Immature natural killer cell (primary cell): ENCODE data around the gene GALNT18. TPM values are rescaled to one million over a fixed set of nuclear protein-coding genes. Genes with fewer than 3 reads are reported as not detected.

Source experiments
- DNase-seq, 3 donors: peaks; one replicate each; pipeline ENCODE4 v3.0.0; 2022; ENCODE audit warnings: mixed read lengths in 1 of 3
- H3K27ac Mint-ChIP-seq, 6 donors: one replicate each; pipeline ENCODE4 v1.8.0; 2020; ENCODE audit warnings: mixed read lengths in 6 of 6, mild to moderate bottlenecking in 5 of 6, inconsistent platforms in 4 of 6, moderate library complexity in 3 of 6
- H3K27me3 Mint-ChIP-seq, 3 donors: one replicate each; pipeline ENCODE4 v1.8.0; 2020 to 2021; ENCODE audit warnings: low read depth in 3 of 3, mild to moderate bottlenecking in 3 of 3, mixed read lengths in 3 of 3, moderate library complexity in 3 of 3, inconsistent platforms in 1 of 3
- H3K36me3 Mint-ChIP-seq, 3 donors: one replicate each; pipeline ENCODE4 v1.8.0; 2020; ENCODE audit warnings: mixed read lengths in 3 of 3, inconsistent platforms in 2 of 3, mild to moderate bottlenecking in 2 of 3
- H3K4me1 Mint-ChIP-seq, 2 donors: one replicate each; pipeline ENCODE4 v1.8.0; 2020; ENCODE audit warnings: inconsistent platforms in 2 of 2, mild to moderate bottlenecking in 2 of 2, mixed read lengths in 2 of 2, moderate library complexity in 1 of 2
- H3K4me3 Mint-ChIP-seq, 5 donors: one replicate each; pipeline ENCODE4 v1.8.0; 2020; ENCODE audit warnings: mild to moderate bottlenecking in 5 of 5, mixed read lengths in 5 of 5, inconsistent platforms in 3 of 5, moderate library complexity in 3 of 5
- H3K9me3 Mint-ChIP-seq, 6 donors: one replicate each; pipeline ENCODE4 v1.8.0; 2020; ENCODE audit warnings: mild to moderate bottlenecking in 6 of 6, mixed read lengths in 6 of 6, inconsistent platforms in 4 of 6, moderate library complexity in 3 of 6
- polyA plus RNA-seq, 3 donors: library from polyadenylated mRNA; unstranded; fragments of 300-500 nt; fragmentation: Illumina TruSeq; gene quantifications; one replicate each; pipeline ENCODE4 v1.2.3, GENCODE V29; 2021

GALNT18 gene
- under 1 TPM in 2 of 3 donors, not detected in 1; 0.10 to 0.93 TPM for polyA plus RNA-seq

DNA sequence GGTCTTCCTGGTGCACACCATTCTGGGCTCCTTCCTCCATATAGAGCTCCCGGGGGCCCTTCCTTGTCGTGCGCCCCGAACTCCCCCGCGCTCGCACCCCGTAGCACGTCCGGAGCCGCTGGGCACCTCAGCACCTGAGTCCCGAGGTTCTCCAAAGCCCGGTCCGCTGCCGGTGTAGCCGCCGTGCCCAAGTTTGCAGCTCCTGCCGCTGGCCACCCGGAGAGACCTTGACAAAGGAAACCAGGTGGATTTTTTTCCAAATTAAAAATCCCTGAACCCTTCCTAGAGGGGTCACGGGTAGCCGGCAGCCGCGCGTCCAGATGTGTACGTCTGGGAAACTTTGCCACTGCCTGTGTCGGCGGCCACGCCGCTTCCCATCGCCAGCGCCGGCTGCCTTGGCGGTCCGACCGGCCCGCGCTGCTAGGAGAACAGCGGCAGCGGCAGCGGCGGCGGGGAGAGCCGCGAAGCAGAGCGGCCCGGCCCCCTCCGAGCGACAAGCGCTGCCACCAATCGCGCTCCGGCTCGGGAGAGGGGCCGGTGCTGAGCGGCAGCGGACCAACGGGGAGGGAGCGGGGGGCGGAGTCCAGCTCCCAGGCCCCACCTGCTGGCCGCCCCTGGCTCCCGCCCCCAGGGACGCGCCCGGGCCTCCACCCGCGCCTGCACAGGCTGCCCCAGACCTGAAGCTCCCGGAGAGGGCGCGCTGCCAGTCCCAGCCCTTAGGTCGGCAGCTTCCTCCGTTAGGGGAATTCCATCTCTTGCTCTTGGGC is at the start of gene GALNT18:
Gene GALNT18 (minus strand): TSS at position 433 of the 767 bp plus-strand sequence.
- H3K4me1 Mint-ChIP-seq, result peaks cover 0 to 17% of the 10 kb centered on the region in 2 donors
- peak; percentile 76 to 86 (median 84) for DNase-seq
- peak within 1 kb of the TSS; percentile 77 to 87 (median 84) for H3K4me3 Mint-ChIP-seq
- H3K36me3 Mint-ChIP-seq, result peaks cover 0 to 4% (median 4%) of the 10 kb centered on the region in 3 donors
- peaks cover 11 to 14% (median 11%) of the 10 kb centered on the region in 3 donors for H3K27me3 Mint-ChIP-seq
- no peaks in the 10 kb centered on the region for H3K9me3 Mint-ChIP-seq
- H3K27ac Mint-ChIP-seq, result no peak within 1 kb of the TSS

GRCh38 chr11:11670574-11670973 is 48.8 kb upstream of the GALNT18 start:
- H3K4me3 Mint-ChIP-seq, result no peak overlapping the region
- H3K36me3 Mint-ChIP-seq, result no peaks in the 10 kb centered on the region
- no peaks in the 10 kb centered on the region for H3K9me3 Mint-ChIP-seq
- H3K27me3 Mint-ChIP-seq, result peaks cover 0 to 8% (median 0%) of the 10 kb centered on the region in 3 donors
- no peak for DNase-seq
- H3K27ac Mint-ChIP-seq, result no peak overlapping the region
- no peaks in the 10 kb centered on the region for H3K4me1 Mint-ChIP-seq

DNA sequence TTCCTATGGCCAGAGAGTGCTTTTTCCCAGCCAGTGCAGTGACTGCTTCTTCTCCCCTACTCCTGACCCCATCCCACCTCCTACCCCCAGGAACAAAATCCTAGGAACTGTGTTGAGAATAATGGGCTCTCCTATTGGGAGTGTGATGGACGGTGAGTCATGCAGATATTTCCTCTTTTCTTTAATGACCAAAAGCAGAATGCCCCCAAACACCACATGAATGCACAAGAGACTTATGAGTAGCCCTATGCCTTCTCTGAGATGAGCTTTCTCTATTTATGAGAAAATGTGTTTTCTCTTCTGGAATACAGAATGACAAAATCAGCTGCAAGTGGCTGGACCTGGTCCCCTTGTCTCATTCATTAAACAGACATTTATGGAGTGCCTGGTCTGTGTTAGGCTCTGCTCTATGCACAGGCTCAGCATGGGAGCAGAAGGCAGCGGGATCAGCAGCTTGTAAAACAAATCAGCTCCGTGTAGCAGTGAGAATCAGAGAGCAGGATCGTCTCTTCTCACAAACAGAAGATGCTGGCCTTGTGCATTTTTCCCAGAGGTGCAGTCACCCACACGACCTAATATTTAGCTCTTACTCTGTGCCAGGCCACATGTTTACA is 47.5 kb upstream of the GALNT18 start:
- no peaks in the 10 kb centered on the region for H3K4me1 Mint-ChIP-seq

GRCh38 chr11:11668781-11669180 is 47.0 kb upstream of the GALNT18 start:
- Mint-ChIP-seq H3K4me3 (no peak overlapping the region), H3K27me3 (peaks cover 0 to 16% (median 0%) of the 10 kb centered on the region in 3 donors), H3K9me3 (no peaks in the 10 kb centered on the region), H3K36me3 (no peaks in the 10 kb centered on the region), H3K27ac (no peak overlapping the region), H3K4me1 (no peaks in the 10 kb centered on the region)
- DNase-seq, result no peak

More for the DNA sequence above, 47.5 kb upstream of the GALNT18 start:
- Mint-ChIP-seq H3K27me3 (peaks cover 0 to 12% (median 0%) of the 10 kb centered on the region in 3 donors), H3K27ac (no peak overlapping the region), H3K4me3 (no peak overlapping the region), H3K9me3 (no peaks in the 10 kb centered on the region), H3K36me3 (no peaks in the 10 kb centered on the region)
- DNase-seq, result no peak

DNA sequence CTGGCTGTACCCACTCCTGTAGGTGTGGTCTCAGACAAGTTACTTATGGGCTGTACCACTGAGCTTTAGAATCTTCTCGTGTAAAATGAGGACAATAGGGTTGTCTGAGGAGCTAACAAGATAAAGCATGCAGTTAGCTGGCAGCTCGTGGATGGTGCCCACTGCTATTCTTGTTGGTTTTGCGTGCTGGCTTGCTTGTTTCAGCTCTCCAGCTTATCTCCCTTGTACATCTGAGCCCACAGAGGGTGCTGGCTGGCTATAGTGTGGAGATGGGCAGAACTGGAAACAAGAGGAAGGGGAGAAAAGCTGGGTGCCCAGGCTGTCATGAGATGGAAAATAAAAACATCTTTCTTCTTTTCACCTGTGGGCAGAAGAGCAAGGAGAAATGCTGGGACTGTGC is 46.5 kb upstream of the GALNT18 start:
- Mint-ChIP-seq H3K4me3 (no peak overlapping the region), H3K27me3 (peaks cover 0 to 16% (median 0%) of the 10 kb centered on the region in 3 donors), H3K36me3 (no peaks in the 10 kb centered on the region), H3K9me3 (no peaks in the 10 kb centered on the region), H3K4me1 (no peaks in the 10 kb centered on the region), H3K27ac (no peak overlapping the region)
- DNase-seq, result no peak

- no peaks in the 10 kb centered on the region for H3K36me3 Mint-ChIP-seq
- H3K27me3 Mint-ChIP-seq, result peaks cover 0 to 14% (median 0%) of the 10 kb centered on the region in 3 donors
- no peak overlapping the region for H3K27ac Mint-ChIP-seq
These were observed 45.3 kb upstream of the GALNT18 start for GRCh38 chr11:11667056-11667455.

DNA sequence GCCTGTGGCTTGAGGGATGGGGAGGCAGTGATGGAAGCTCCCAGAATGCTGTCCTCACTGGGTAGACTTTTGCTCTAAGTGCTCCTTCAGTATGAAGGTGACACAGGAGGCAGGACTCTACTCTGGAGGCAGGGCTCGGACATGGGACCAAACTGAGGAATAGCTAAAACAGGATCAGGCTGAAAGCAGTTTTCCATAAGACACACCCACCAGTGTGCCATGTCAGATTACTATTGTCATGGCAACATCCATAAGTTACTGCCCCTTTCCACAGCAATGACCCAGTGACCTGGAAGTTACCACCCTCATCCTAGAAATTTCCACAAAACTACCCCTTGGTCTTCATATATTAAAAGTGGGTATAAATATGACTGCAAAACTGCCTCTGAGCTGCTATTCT is 43.6 kb upstream of the GALNT18 start:
- H3K36me3 Mint-ChIP-seq, result no peaks in the 10 kb centered on the region
- H3K4me1 Mint-ChIP-seq, result no peaks in the 10 kb centered on the region
- no peak overlapping the region for H3K4me3 Mint-ChIP-seq
- H3K27me3 Mint-ChIP-seq, result peaks cover 0 to 14% (median 0%) of the 10 kb centered on the region in 3 donors
- no peaks in the 10 kb centered on the region for H3K9me3 Mint-ChIP-seq
- no peak overlapping the region for H3K27ac Mint-ChIP-seq
- DNase-seq, result no peak

More at GRCh38 chr11:11667056-11667455, 45.3 kb upstream of the GALNT18 start:
- Mint-ChIP-seq H3K9me3 (no peaks in the 10 kb centered on the region), H3K4me3 (no peak overlapping the region), H3K4me1 (no peaks in the 10 kb centered on the region)
- no peak for DNase-seq

DNA sequence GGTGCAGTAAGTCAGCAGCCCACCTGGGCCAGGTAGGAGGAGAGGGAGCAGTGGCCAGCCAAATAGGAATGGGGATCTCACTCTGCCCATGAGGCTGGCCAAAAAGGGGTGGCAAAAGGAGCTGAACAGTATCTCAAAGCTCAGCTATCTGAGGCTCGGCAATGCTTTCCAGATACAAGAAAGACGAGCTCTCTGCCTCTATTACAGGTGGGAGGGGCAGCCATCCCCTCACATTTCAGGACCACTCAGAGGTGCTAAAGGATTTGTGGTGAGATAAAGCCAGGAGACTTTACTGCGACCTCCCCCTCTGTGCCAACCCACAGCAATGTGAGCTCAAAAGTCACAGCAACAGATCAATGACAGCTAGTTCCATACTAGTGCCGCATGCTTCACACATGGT is 42.1 kb upstream of the GALNT18 start:
- Mint-ChIP-seq H3K4me1 (no peaks in the 10 kb centered on the region), H3K27ac (no peak overlapping the region), H3K4me3 (no peak overlapping the region), H3K36me3 (no peaks in the 10 kb centered on the region), H3K27me3 (peaks cover 0 to 11% (median 0%) of the 10 kb centered on the region in 3 donors), H3K9me3 (no peaks in the 10 kb centered on the region)
- no peak for DNase-seq

- H3K9me3 Mint-ChIP-seq, result no peaks in the 10 kb centered on the region
- no peaks in the 10 kb centered on the region for H3K36me3 Mint-ChIP-seq
- DNase-seq, result no peak
- H3K4me3 Mint-ChIP-seq, result no peak overlapping the region
- peaks cover 0 to 8% (median 0%) of the 10 kb centered on the region in 3 donors for H3K27me3 Mint-ChIP-seq
- no peaks in the 10 kb centered on the region for H3K4me1 Mint-ChIP-seq
- H3K27ac Mint-ChIP-seq, result no peak overlapping the region
These were observed 40.8 kb upstream of the GALNT18 start for GRCh38 chr11:11662578-11662977.

DNA sequence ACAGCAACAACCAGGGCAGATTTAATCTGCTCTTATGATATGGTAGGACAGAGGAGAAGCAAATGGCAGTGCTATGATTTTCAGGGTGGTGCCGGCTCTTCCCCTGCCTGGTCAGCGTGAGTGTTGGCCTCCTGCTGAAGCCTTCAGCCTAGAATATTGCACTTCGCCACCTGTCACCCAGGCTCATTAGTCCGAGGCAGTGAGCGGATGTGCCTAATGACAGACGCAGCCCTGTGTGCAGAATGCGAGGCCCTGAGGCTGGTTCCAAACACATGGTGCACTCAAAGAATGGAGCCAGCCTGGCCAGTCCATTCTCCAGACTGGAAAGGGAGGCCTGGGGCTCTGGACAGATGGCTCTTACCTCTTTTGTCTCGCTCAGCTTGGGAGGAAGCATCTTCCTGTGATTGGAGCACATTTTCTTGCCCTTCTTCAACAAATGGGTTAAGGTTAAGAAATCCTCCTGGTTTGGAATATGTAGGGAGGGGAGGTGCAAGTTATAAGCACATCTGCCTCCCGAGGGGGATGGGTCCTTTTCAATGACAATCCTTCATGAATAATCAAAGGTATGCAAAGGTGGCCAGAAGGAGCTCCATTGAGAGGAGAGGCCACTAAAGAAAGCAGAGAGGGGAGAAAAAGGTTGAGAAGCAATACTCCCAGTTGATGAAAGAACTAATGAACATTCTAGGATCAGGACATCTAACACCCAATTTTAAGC is 39.7 kb upstream of the GALNT18 start:
- no peak for DNase-seq
- Mint-ChIP-seq H3K9me3 (no peaks in the 10 kb centered on the region), H3K4me1 (no peaks in the 10 kb centered on the region), H3K27me3 (peaks cover 0 to 12% (median 0%) of the 10 kb centered on the region in 3 donors), H3K27ac (no peak overlapping the region), H3K36me3 (no peaks in the 10 kb centered on the region), H3K4me3 (no peak overlapping the region)

GRCh38 chr11:11660363-11660740 is 38.5 kb upstream of the GALNT18 start:
- Mint-ChIP-seq H3K36me3 (peaks cover 0 to 1% (median 0%) of the 10 kb centered on the region in 3 donors), H3K27me3 (peaks cover 0 to 11% (median 0%) of the 10 kb centered on the region in 3 donors), H3K27ac (peak overlapping the region in 1 of 6 donors; percentile 24), H3K4me3 (no peak overlapping the region), H3K9me3 (no peaks in the 10 kb centered on the region), H3K4me1 (no peaks in the 10 kb centered on the region)
- no peak for DNase-seq

DNA sequence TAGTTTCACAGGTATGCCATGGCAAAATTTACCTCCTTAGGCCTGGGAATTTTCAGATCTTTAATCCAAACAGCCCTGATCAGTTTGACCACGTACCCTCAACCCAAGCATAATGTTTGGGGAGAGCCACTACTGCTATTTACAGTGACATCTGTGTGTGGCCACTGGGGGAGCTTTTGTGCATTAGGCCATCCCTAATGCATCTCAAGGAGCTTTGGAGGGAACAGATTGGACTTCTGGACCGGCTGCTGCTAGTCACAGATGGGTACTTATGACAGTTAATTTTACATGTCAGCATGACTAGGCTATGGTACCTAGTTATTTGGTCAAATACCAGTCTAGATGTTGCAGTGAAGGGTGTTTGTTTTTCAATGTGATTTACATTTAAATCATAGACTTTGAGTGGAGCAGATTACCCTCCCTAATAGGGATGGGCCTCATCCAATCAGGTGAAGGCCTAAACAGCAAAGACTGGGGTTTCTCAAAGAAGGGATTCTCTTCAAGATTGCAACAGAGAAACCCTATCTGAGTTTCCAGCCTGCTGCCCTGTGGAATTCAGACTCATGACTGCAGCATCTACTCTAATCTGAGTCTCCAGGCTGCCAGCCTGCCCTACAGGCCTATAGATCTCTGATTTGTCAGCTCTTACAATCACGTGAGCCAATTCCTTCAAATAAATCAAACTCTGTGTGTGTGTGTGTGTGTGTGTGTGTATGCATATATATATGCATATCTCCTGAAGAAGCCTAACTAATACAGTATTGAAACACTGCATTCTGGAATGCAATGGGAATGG is 38.0 kb upstream of the GALNT18 start:
- Mint-ChIP-seq H3K4me1 (no peaks in the 10 kb centered on the region), H3K9me3 (no peaks in the 10 kb centered on the region), H3K4me3 (no peak overlapping the region)

GRCh38 chr11:11657218-11657955 is 35.6 kb upstream of the GALNT18 start:
- no peaks in the 10 kb centered on the region for H3K9me3 Mint-ChIP-seq
- no peaks in the 10 kb centered on the region for H3K4me1 Mint-ChIP-seq
- DNase-seq, result no peak
- no peak overlapping the region for H3K4me3 Mint-ChIP-seq
- H3K36me3 Mint-ChIP-seq, result peaks cover 0 to 7% (median 0%) of the 10 kb centered on the region in 3 donors
- H3K27ac Mint-ChIP-seq, result no peak overlapping the region
- H3K27me3 Mint-ChIP-seq, result peaks cover 2 to 9% (median 6%) of the 10 kb centered on the region in 3 donors

More for the DNA sequence above, 38.0 kb upstream of the GALNT18 start:
- Mint-ChIP-seq H3K36me3 (peaks cover 0 to 7% (median 0%) of the 10 kb centered on the region in 3 donors), H3K27me3 (peaks cover 0 to 12% (median 3%) of the 10 kb centered on the region in 3 donors), H3K27ac (no peak overlapping the region)
- no peak for DNase-seq
